Measurements from ENCODE around the gene MGAT3.
A peak's percentile ranks its signal among the peaks of the same experiment; 100 is the strongest.

Gene MGAT3

GRCh38 chr22:39514373-39514973 is 57.7 kb downstream of the MGAT3 start:
- H2AFZ ChIP-seq (ENCODE audit: low read length), result no peak overlapping the region
- H3F3A ChIP-seq (ENCODE audit: low read depth), result no peaks in the 10 kb centered on the region; the same call in 1 of the 2 replicates
- peaks cover 11% of the 10 kb centered on the region for H3K4me1 ChIP-seq (ENCODE audit: insufficient read depth, low read length, poor library complexity, severe bottlenecking)
- no peaks in the 10 kb centered on the region for H3K27me3 ChIP-seq (ENCODE audit: insufficient read depth, low read length, poor library complexity, severe bottlenecking)
- H3K9ac ChIP-seq (ENCODE audit: low read depth, low read length, poor library complexity, severe bottlenecking), result no peak overlapping the region
- H3K9me3 ChIP-seq (ENCODE audit: insufficient read depth, low read depth, low read length), result no peaks in the 10 kb centered on the region
- no peak overlapping the region for H3K4me2 ChIP-seq (ENCODE audit: low read depth, low read length, poor library complexity, severe bottlenecking)
- H3K79me2 ChIP-seq (ENCODE audit: insufficient read depth, low read length), result peaks cover 50% of the 10 kb centered on the region
- peaks cover 69% of the 10 kb centered on the region; the same call in 1 of the 2 replicates for H3K36me3 ChIP-seq (ENCODE audit: insufficient read depth, low read length)
- H3K4me3 ChIP-seq (ENCODE audit: low read length, poor library complexity, severe bottlenecking), result no peak overlapping the region
- TF ChIP-seq EZH2phosphoT487 (IDR thresholded peaks at IDR 0.05; ENCODE audit: borderline replicate concordance), result no peak
- TF ChIP-seq, protein P1, sequence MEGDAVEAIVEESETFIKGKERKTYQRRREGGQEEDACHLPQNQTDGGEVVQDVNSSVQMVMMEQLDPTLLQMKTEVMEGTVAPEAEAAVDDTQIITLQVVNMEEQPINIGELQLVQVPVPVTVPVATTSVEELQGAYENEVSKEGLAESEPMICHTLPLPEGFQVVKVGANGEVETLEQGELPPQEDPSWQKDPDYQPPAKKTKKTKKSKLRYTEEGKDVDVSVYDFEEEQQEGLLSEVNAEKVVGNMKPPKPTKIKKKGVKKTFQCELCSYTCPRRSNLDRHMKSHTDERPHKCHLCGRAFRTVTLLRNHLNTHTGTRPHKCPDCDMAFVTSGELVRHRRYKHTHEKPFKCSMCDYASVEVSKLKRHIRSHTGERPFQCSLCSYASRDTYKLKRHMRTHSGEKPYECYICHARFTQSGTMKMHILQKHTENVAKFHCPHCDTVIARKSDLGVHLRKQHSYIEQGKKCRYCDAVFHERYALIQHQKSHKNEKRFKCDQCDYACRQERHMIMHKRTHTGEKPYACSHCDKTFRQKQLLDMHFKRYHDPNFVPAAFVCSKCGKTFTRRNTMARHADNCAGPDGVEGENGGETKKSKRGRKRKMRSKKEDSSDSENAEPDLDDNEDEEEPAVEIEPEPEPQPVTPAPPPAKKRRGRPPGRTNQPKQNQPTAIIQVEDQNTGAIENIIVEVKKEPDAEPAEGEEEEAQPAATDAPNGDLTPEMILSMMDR (conservative IDR thresholded peaks at IDR 0.05; ENCODE audit: low read length), result peak; percentile 77
- H3K9me2 ChIP-seq (replicated peaks; ENCODE audit: low read depth, low read length), result no peaks in the 10 kb centered on the region
- H4K20me1 ChIP-seq (ENCODE audit: insufficient read depth, low read length, poor library complexity, severe bottlenecking), result peaks cover 12% of the 10 kb centered on the region

GRCh38 chr22:39515266-39516050 is 58.6 kb downstream of the MGAT3 start:
- Histone ChIP-seq H3K4me1 (ENCODE audit: insufficient read depth, low read length, poor library complexity, severe bottlenecking) (peaks cover 11% of the 10 kb centered on the region), H3K9ac (ENCODE audit: low read depth, low read length, poor library complexity, severe bottlenecking) (no peak overlapping the region), H3K4me3 (ENCODE audit: low read length, poor library complexity, severe bottlenecking) (no peak overlapping the region), H4K20me1 (ENCODE audit: insufficient read depth, low read length, poor library complexity, severe bottlenecking) (peaks cover 13% of the 10 kb centered on the region), H3K79me2 (ENCODE audit: insufficient read depth, low read length) (peaks cover 43% of the 10 kb centered on the region), H2AFZ (ENCODE audit: low read length) (no peak overlapping the region), H3K36me3 (ENCODE audit: insufficient read depth, low read length) (peaks cover 62% of the 10 kb centered on the region; the same call in 1 of the 2 replicates), H3F3A (ENCODE audit: low read depth) (no peaks in the 10 kb centered on the region; the same call in 1 of the 2 replicates), H3K9me2 (replicated peaks; ENCODE audit: low read depth, low read length) (no peaks in the 10 kb centered on the region), H3K9me3 (ENCODE audit: insufficient read depth, low read depth, low read length) (no peaks in the 10 kb centered on the region), H3K4me2 (ENCODE audit: low read depth, low read length, poor library complexity, severe bottlenecking) (no peak overlapping the region), H3K27me3 (ENCODE audit: insufficient read depth, low read length, poor library complexity, severe bottlenecking) (peaks cover 1% of the 10 kb centered on the region)
- TF ChIP-seq EZH2phosphoT487 (IDR thresholded peaks at IDR 0.05; ENCODE audit: borderline replicate concordance), result no peak
- TF ChIP-seq, protein P1 (conservative IDR thresholded peaks at IDR 0.05; ENCODE audit: low read length), result no peak

DNA sequence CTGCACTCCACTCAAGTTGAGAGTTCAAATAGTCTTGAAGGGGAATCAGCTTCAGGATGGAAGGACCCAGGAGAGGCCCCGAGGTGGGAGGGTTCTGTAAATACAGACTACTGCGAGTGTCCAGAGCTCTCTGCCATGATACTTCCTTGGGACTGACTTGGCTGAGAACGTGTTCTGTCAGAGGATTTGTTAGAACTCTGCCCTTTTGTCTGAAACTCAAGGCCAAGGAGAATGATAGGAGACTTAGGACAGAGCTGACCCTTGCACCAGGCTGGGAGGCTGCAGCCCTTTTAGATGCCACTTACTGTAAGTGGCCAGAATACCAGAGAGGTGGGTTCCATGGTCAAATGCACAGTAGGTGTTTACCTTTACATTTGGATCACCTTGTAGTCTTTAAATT is 60.7 kb downstream of the MGAT3 start:
- Histone ChIP-seq H3K79me2 (ENCODE audit: insufficient read depth, low read length) (peaks cover 54% of the 10 kb centered on the region), H3K9me2 (replicated peaks; ENCODE audit: low read depth, low read length) (no peaks in the 10 kb centered on the region), H3K4me1 (ENCODE audit: insufficient read depth, low read length, poor library complexity, severe bottlenecking) (peaks cover 15% of the 10 kb centered on the region), H4K20me1 (ENCODE audit: insufficient read depth, low read length, poor library complexity, severe bottlenecking) (peaks cover 29% of the 10 kb centered on the region), H3K9ac (ENCODE audit: low read depth, low read length, poor library complexity, severe bottlenecking) (no peak overlapping the region), H2AFZ (ENCODE audit: low read length) (no peak overlapping the region), H3K4me2 (ENCODE audit: low read depth, low read length, poor library complexity, severe bottlenecking) (no peak overlapping the region), H3K36me3 (ENCODE audit: insufficient read depth, low read length) (peaks cover 59% of the 10 kb centered on the region), H3K4me3 (ENCODE audit: low read length, poor library complexity, severe bottlenecking) (no peak overlapping the region), H3K27me3 (ENCODE audit: insufficient read depth, low read length, poor library complexity, severe bottlenecking) (peaks cover 13% of the 10 kb centered on the region), H3K9me3 (ENCODE audit: insufficient read depth, low read depth, low read length) (no peaks in the 10 kb centered on the region), H3F3A (ENCODE audit: low read depth) (no peaks in the 10 kb centered on the region; the same call in 1 of the 2 replicates)
- no peak for TF ChIP-seq EZH2phosphoT487 (IDR thresholded peaks at IDR 0.05; ENCODE audit: borderline replicate concordance)
- TF ChIP-seq, protein P1 (conservative IDR thresholded peaks at IDR 0.05; ENCODE audit: low read length), result no peak
